CD4-positive, alpha-beta T cell treated with Interleukin-6 at 100 ng/mL for 8 hours (primary cell): Measurements from ENCODE around the gene CSF2.
"Not testable (repeated sequence)": the region's sequence is repeated elsewhere in the genome, so short reads cannot be mapped to it uniquely, and the experiment has no call there.

ENCODE experiments used
- DNase-seq: peaks from one replicate; pipeline ENCODE4 v3.0.0-alpha.2; 2020; ENCODE audit warnings: mixed read lengths, low spot score

The CSF2 gene

DNA sequence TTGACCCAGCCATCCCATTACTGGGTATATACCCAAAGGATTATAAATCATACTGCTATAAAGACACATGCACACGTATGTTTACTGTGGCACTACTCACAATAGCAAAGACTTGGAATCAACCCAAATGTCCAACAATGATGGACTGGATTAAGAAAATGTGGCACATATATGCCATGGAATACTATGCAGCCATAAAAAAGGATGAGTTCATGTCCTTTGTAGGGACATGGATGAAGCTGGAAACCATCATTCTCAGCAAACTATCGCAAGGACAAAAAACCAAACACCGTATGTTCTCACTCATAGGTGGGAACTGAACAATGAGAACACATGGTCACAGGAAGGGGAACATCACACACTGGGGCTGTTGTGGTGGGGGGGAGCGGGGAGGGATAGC is 35.4 kb downstream of the CSF2 start:
- DNase-seq: not testable (repeated sequence)

DNA sequence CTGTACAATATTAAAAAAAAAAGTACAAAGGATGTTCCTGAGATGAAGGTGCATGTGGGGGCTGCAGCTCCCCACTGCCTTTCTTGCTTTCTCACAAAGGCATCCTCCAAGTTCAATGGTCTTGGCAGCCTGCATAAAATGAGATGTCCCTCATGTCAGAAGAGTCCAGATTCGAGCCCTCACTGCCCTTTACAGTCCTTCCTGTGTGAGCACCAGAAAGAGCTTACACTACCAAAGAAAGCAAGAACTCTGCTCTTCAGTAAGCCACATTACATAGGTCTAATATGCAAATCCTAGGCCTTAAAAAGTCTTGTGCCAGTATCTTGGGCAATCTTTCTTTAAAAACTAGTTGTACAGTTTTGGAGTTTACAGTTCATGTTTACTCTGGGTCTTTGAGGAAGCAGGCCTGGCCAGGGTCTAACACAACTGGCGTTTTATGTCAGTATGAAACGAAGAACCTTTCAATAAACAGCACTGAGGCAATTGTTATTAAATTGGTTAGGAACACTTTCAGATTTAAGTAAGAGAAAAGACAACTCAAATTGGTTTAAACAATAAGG is 36.0 kb downstream of the CSF2 start:
- no peak for DNase-seq

DNA sequence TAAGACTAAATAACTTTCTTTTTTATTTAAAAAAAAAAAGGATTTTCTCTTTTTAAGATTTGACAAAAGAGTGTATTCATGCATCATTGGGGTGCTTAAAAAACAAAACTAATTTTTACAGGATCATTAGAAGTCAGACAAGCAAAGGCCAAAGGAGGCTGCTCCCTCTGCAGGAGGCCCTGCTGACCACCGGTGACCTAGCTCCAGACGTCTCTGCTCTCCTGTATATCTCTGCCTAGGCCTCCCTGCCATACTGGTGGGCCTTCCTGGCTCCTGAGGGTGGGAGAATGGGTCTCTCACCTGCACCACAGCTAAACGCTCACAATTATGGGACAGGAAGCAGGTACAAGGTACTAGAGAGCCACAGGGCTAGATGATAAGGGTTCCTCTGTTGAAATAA is 36.6 kb downstream of the CSF2 start:
- DNase-seq: no peak

DNA sequence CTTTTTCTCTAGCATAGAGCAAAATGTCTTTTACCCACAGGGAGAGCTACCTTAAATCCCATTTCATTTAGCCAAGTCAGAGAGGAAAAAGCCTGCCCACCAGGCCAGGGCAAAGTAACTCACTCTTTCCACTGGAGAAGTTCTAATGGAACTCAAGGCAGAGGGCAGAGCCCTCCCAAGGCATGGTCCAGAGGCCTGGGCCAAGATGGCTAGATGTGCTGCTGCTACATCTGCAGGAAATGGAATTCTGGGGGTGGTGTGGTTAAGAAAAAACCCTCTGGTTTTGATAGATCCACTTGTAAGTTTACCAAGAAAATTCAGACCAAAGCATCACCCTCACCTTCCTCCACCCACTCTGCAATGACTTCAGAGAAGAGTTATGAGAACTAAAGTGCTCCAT is 37.3 kb downstream of the CSF2 start:
- DNase-seq: no peak

DNA sequence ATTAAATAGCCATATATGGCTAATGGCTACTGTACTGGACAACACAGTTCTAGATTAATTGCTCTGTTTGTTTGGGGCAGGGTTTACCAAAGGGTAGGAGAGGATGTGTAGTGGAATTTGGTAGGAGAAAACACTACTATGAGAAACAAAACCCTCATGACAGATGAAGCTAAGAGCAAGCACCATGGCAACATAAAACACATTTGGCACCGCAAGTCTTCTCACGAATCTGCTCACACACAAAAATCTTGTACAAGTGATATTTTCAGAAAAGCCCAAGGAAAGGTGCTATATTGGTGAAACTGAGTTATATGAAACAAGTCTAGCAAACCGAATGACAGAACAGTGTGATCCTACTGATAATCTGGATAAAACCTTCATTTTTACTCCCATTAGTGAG is 38.5 kb downstream of the CSF2 start:
- DNase-seq: no peak

DNA sequence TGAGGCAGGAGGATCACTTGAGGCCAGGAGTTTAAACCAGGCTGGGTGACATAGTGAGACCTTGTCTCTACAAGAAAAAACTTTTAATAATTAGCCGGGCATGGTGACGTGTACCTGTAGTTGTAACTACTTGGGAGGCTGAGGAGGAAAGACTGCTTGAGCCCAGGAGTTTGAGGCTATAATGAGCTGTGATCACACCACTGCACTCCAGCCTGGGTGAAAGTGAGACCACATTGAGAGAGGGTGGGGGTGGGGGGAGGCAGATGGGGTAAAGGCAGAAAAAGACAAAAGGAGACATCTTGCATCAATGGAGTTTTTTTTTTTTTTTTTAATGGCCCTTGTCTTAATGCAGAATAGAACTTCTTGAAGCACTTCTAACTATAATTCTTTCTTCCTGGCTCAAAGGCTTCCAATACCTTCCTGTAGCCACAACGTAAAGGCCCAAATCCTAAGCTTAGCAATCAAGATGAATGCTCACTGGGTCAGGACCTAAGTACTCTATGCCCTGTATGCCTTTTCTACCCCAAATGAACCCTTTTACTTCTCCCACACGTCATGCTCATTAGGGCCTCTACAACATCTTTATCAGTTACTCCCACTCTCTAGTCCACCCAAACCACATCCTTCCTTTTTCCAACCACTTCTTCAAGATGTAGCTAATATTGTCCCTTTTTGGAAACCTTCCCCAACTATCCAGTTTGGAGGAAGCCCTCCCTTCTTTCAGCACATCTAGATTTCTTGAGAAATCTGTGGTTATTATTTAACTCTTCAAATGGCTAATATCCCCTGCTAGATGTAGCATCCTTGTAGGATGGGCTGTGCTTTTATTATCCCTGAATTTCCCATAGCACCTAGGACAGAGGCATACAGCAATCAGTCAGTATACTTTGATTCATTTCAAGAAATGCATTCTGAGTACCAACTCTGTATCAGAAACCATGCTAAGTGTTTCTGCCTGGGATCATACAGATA is 40.8 kb downstream of the CSF2 start:
- DNase-seq: no peak

DNA sequence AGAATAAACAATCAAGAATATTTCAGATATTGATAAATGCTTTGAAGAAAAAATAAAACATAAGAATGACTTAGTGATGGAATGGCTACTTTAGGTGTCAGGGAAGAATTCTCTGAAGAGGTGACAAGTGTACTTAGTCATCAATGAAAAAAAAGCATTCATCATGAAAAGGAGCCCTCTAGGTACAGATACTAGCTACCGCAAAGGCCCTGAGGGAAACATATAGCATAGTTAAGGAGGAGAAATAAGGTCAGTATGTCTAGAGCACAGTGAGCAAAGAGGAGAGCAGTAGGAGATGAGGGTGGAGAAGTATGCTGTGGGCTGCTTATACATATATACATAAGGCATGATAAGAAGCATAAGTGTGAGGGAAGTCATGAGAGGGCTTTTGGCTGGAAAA is 41.8 kb downstream of the CSF2 start:
- no peak for DNase-seq

DNA sequence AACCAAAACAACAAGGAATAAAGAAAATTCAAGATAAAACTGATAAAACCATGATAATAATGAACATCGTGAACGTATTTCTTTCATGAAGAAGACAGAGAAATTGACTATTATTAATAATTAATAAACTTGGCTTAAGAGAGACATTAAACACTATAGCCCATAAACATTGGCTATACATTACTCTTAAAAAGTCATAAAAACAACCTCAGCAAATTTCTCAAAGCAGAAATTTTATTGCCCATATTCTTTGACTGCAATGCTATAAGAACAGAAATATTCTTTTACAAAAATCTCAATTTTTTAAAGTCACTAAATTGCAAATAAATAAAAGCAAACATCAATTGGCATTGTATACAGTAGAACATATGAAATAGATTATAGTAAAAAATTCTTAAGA is 42.5 kb downstream of the CSF2 start:
- no peak for DNase-seq

DNA sequence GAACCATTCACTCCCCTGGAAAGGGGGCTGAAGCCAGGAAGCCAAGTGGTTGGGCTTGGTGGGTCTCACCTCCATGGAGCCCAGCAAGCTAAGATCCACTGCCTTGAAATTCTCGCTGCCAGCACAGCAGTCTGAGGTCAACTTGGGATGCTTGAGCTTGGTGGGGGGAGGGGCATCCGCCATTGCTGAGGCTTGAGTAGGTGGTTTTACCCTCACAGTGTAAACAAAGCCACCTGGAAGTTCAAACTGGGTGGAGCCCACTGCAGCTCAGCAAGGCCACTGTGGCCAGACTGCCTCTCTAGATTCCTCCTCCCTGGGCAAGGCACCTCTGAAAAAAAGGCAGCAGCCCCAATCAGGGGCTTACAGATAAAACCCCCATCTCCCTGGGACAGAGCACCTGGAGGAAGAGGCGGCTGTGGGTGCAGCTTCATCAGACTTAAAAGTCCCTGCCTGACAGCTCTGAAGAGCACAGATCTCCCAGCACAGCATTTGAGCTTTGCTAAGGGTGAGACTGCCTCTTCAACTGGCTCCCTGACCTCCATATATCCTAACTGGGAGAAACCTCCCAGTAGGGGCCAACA is 43.4 kb downstream of the CSF2 start:
- not testable (repeated sequence) for DNase-seq

DNA sequence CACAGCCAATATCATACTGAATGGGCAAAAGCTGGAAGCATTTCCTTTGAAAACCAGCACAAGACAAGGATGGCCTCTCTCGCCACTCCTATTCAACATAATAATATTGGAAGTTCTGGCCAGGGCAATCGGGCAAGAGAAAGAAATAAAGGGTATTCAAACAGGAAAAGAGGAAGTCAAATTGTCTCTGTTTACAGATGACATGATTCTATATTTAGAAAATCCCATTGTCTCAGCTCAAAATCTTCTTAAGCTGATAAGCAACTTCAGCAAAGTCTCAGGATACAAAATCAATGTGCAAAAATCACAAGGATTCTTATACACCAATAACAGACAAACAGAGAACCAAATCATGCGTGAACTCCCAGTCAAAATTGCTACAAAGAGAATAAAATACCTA is 47.1 kb downstream of the CSF2 start:
- DNase-seq: not testable (repeated sequence)

DNA sequence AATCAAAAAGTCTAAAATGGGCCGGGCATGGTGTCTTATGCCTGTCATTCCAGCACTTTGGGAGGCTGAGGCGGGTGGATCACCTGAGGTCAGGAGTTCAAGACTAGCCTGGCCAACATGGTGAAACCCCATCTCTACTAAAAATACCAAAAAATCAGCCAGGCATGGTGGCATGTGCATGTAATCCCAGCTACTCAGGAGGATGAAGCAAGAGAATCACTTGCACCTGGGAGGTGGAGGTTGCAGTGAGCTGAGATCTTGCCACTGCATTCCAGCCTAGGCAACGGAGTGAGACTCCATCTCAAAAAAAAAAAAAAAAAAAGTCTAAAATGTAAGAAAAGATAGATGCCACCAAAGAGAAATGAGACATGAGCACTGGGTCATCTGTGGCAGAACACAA is 49.4 kb downstream of the CSF2 start:
- DNase-seq: not testable (repeated sequence)

DNA sequence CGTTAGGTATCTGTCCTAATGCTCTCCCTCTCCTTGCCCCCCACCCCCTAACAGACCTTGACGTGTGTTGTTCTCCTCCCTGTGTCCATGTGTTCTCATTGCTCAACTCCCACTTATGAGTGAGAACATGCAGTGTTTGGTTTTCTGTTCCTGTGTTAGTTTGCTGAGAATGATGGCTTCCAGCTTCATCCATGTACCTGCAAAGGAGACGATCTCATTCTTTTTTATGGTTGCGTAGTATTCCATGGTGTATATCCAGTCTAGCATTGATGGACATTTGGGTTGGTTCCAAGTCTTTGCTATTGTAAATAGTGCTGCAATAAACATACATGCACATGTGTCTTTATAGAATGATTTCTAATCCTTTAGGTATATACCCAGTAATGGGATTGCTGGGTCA is 50.0 kb downstream of the CSF2 start:
- not testable (repeated sequence) for DNase-seq
